ENCODE results near the gene GRIK5.

GRIK5 gene

GRCh38 chr19:42076380-42076944 is 6.5 kb upstream of the GRIK5 start:
- no peak for DNase-seq (ENCODE audit: low read depth)

GRCh38 chr19:42075616-42076379 is 5.8 kb upstream of the GRIK5 start, which contains the start of gene ZNF574:
Gene ZNF574 (plus strand): TSS chr19:42076166. CDS start chr19:42078607, 2,441 bp downstream.
- DNase-seq (ENCODE audit: low read depth), result peak; percentile 99

GRCh38 chr19:42075364-42075615 is 5.3 kb upstream of the GRIK5 start:
- DNase-seq (ENCODE audit: low read depth), result no peak

- DNase-seq (ENCODE audit: low read depth), result no peak
Observed at GRCh38 chr19:42074513-42075363, 4.7 kb upstream of the GRIK5 start.

- no peak for DNase-seq (ENCODE audit: low read depth)
Observed at GRCh38 chr19:42071247-42071646, 1.2 kb upstream of the GRIK5 start.

GRCh38 chr19:42068756-42069571 is 1.0 kb downstream of the GRIK5 start:
- no peak for DNase-seq (ENCODE audit: low read depth)

GRCh38 chr19:42068361-42068755 is 1.6 kb downstream of the GRIK5 start:
- DNase-seq (ENCODE audit: low read depth), result no peak

GRCh38 chr19:42067315-42067888 is 2.6 kb downstream of the GRIK5 start:
- DNase-seq (ENCODE audit: low read depth), result no peak

GRCh38 chr19:42066075-42066754 is 3.8 kb downstream of the GRIK5 start:
- DNase-seq (ENCODE audit: low read depth), result no peak

- no peak for DNase-seq (ENCODE audit: low read depth)
Observed at GRCh38 chr19:42065511-42065910, 4.5 kb downstream of the GRIK5 start.

- DNase-seq (ENCODE audit: low read depth), result no peak
Observed at GRCh38 chr19:42065051-42065450, 5.0 kb downstream of the GRIK5 start.

- DNase-seq (ENCODE audit: low read depth), result no peak
Observed at GRCh38 chr19:42064432-42064831, 5.6 kb downstream of the GRIK5 start.

- no peak for DNase-seq (ENCODE audit: low read depth)
Observed at GRCh38 chr19:42062381-42062780, 7.6 kb downstream of the GRIK5 start.

GRCh38 chr19:42060117-42060516 is 9.9 kb downstream of the GRIK5 start:
- no peak for DNase-seq (ENCODE audit: low read depth)

- no peak for DNase-seq (ENCODE audit: low read depth)
Observed at GRCh38 chr19:42059196-42059595, 10.8 kb downstream of the GRIK5 start.

GRCh38 chr19:42057846-42058245 is 12.2 kb downstream of the GRIK5 start:
- no peak for DNase-seq (ENCODE audit: low read depth)

GRCh38 chr19:42054205-42054604 is 15.8 kb downstream of the GRIK5 start:
- no peak for DNase-seq (ENCODE audit: low read depth)

- no peak for DNase-seq (ENCODE audit: low read depth)
Observed at GRCh38 chr19:42053037-42053935, 16.7 kb downstream of the GRIK5 start.

- no peak for DNase-seq (ENCODE audit: low read depth)
Observed at GRCh38 chr19:42052241-42052863, 17.7 kb downstream of the GRIK5 start.

Data from GM04504 (cell line).